Stomach (tissue), 4 donors: ENCODE results near the gene KRTAP1-3.
"Not testable (repeated sequence)": the region's sequence is repeated elsewhere in the genome, so short reads cannot be mapped to it uniquely, and the experiment has no call there.

Source experiments
- CTCF ChIP-seq, 7 experiments: fragments of 450-650 bp in 4 of 7; fragments of 200-600 bp in 3 of 7; sonication (generic) in 3 of 7; IDR thresholded peaks; one replicate each; pipeline ENCODE4 v1.5.1; 2016 to 2019; ENCODE audit warnings: antibody characterized with exemption in 7 of 7, control low read depth in 2 of 7, mild to moderate bottlenecking in 1 of 7
- POLR2AphosphoS5 ChIP-seq, 3 donors: sonication (generic); formaldehyde crosslinking; IDR thresholded peaks; one replicate each; pipeline ENCODE4 v1.6.1; 2016; ENCODE audit warnings: antibody characterized with exemption in 3 of 3

- TF ChIP-seq CTCF, POLR2AphosphoS5 (IDR thresholded peaks at IDR 0.05): not testable (repeated sequence)
These were observed at the start of gene KRTAP1-3 for GRCh38 chr17:41034346-41034935.
